Erythroblast (primary cell): Measurements from ENCODE around the gene PSMB7.

Experiments
- GATA1 ChIP-seq: IDR thresholded peaks from 2 replicates; pipeline ENCODE4 v1.6.1; 2011; ENCODE audit warnings: low read depth, mild to moderate bottlenecking, control low read depth, low read length, moderate library complexity
- POLR2A ChIP-seq: IDR thresholded peaks from 2 replicates; pipeline ENCODE4 v1.6.1; 2011; ENCODE audit warnings: mild to moderate bottlenecking, low read length

DNA sequence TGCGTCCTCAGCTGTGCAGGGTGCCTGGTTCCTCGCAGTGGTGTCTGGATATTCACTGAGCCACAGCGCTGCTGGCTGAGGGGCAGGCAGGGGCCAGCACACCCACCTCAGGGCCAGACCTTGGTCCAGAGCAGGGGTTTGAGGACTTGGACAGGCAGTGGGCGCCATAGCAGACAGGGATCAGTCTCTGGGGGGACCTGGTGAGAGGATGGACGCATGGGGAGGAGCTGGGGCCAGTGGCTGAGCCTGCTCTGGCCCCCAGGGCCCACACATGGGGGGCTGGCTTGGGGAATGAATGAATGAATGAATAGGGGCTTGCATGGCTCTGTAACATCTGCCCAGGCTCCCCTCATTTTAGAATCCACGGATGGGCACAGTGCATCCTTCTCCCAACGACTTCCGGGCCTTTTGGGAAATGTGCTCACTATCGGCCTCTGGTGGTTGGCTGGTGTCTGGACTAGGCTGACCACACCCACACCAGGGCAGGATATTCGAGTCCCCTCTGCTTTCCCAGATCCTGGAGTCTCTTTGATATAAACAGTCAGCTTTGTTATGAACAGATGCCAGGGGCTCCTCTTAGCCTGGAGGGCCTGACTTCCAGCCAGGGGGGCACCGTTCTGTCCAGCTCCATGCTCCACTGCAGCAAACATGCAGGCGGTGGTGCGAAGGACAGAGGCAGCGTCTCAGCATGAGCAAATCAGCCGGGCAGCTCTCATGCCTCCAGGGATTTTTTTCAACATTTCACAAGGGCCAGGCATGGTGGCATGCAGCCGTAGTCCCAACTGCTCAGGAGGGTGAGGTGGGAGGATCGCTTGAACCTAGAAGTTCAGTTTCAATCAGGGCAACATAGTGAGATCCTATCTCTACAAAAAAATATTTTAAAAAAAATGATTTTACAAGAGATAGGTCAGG is 94.9 kb downstream of the PSMB7 start:
- TF ChIP-seq POLR2A: no peak
- no peak for TF ChIP-seq GATA1
